PC-3 (cell line): ENCODE measurements around the gene CRHR2.

Experiments
- CTCF ChIP-seq: fragments of 300-600 bp; sonication (generic); conservative IDR thresholded peaks from 2 replicates; pipeline ENCODE4 v1.5.1; 2017; ENCODE audit warnings: antibody characterized with exemption, low read depth, mild to moderate bottlenecking, low read length
- EZH2phosphoT487 ChIP-seq: fragments of 300-600 bp; sonication (generic); IDR thresholded peaks from 2 replicates; pipeline ENCODE4 v1.6.1; 2018; ENCODE audit warnings: mild to moderate bottlenecking, antibody characterized with exemption, low read length, borderline replicate concordance

GRCh38 chr7:30721211-30721610 lies 39.0 kb upstream of the CRHR2 start:
- TF ChIP-seq CTCF (no peak), EZH2phosphoT487 (no peak)
